HCT116 (cell line): Measurements from ENCODE around the gene MYO1B. TPM values are rescaled to one million over a fixed set of nuclear protein-coding genes. Genes with fewer than 3 reads are reported as not detected.

ENCODE experiments used
- ATAC-seq: fragments of 200-7000 bp; cut with Tn5 transposase; 2 replicates; pipeline ENCODE4 v1.9.1; 2020; ENCODE audit warnings: mild to moderate bottlenecking, moderate library complexity
- BruUV-seq: library from RNA; stranded (reverse); fragments of 400-500 nt; replicated peaks from 2 replicates; lab custom pipeline; 2021; lab: Mats Ljungman, UMichigan
- CTCF ChIA-PET: fragments of 300-600 bp; sonication (Branson Sonifier 250); formaldehyde crosslinking; loops from one replicate; lab custom pipeline; 2021; ENCODE audit warnings: antibody characterized with exemption; lab: Charles Lee
- POLR2A ChIA-PET: fragments of 300-600, 350-600 bp; sonication (Branson Sonifier 250); formaldehyde crosslinking; loops from one replicate; lab custom pipeline; 2021; ENCODE audit warnings: antibody characterized with exemption; lab: Charles Lee
- RAD21 ChIA-PET, 2 experiments: fragments of 300-600 bp; sonication (Branson Sonifier 250); formaldehyde crosslinking; loops; one replicate each; lab custom pipeline; 2023; ENCODE audit warnings: low total read pairs in 2 of 2; ENCODE audit not compliant: uncharacterized antibody in 2 of 2, unreplicated experiment in 2 of 2, low non-redundant PET in 1 of 2; lab: Charles Lee
- DNase-seq: peaks from one replicate; pipeline ENCODE4 v3.0.0-alpha.2; 2010; ENCODE audit warnings: low read depth, low spot score
- H2AFZ ChIP-seq: fragments of 200-600 bp; shearing (Covaris generic), sonication (generic); 2 replicates; pipeline ENCODE4 v1.6.1; 2017; ENCODE audit warnings: low read depth, mixed run types, mixed read lengths, antibody characterized with exemption, low read length; ENCODE audit not compliant: poor library complexity, severe bottlenecking
- H3K27ac ChIP-seq: 2 replicates; pipeline ENCODE4 v1.5.1; 2012; ENCODE audit warnings: low read depth, low read length
- H3K27me3 ChIP-seq: fragments of 200-600 bp; sonication (generic); 2 replicates; pipeline ENCODE4 v1.6.1; 2016; ENCODE audit warnings: mixed run types, low read length, mixed read lengths; ENCODE audit not compliant: insufficient read depth
- H3K36me3 ChIP-seq, 2 experiments: fragments of 200-500 bp in 1 of 2; fragments of 200-600 bp in 1 of 2; sonication (Bioruptor generic) in 1 of 2; sonication (generic) in 1 of 2; 2 replicates each; pipeline versions ENCODE4 v1.5.1 to v1.6.1; 2014 to 2016; ENCODE audit warnings: low read length in 2 of 2, inconsistent platforms in 1 of 2, mixed read lengths in 1 of 2, mixed run types in 1 of 2; ENCODE audit not compliant: insufficient read depth in 2 of 2, control insufficient read depth in 1 of 2
- H3K4me1 ChIP-seq, 2 experiments: fragments of 200-600 bp in 1 of 2; sonication (generic) in 1 of 2; 2 replicates each; pipeline versions ENCODE4 v1.5.1 to v1.6.1; 2012 to 2017; ENCODE audit warnings: low read length in 2 of 2, inconsistent platforms in 1 of 2, mild to moderate bottlenecking in 1 of 2, mixed read lengths in 1 of 2, mixed run types in 1 of 2, moderate library complexity in 1 of 2; ENCODE audit not compliant: insufficient read depth in 2 of 2, control insufficient read depth in 1 of 2
- H3K4me2 ChIP-seq: fragments of 200-600 bp; sonication (generic); 2 replicates; pipeline ENCODE4 v1.6.1; 2017; ENCODE audit warnings: mixed run types, low read length, mixed read lengths
- H3K4me3 ChIP-seq, 2 experiments: fragments of 200-600 bp in 1 of 2; sonication (generic) in 1 of 2; replicated peaks in 1 of 2; 2 replicates each; pipeline ENCODE4 v1.5.1; 2011 to 2016; ENCODE audit warnings: low read length in 2 of 2, control low read depth in 1 of 2, low read depth in 1 of 2, mild to moderate bottlenecking in 1 of 2, mixed read lengths in 1 of 2, mixed run types in 1 of 2
- H3K79me2 ChIP-seq: fragments of 200-600 bp; sonication (generic); 2 replicates; pipeline ENCODE4 v1.6.1; 2017; ENCODE audit warnings: mild to moderate bottlenecking, mixed run types, low read length, moderate library complexity, mixed read lengths; ENCODE audit not compliant: insufficient read depth
- H3K9ac ChIP-seq: fragments of 200-600 bp; sonication (generic); 2 replicates; pipeline ENCODE4 v1.6.1; 2016; ENCODE audit warnings: low read length, mixed read lengths
- H3K9me2 ChIP-seq: fragments of 200-600 bp; sonication (generic), shearing (Covaris generic); 2 replicates; pipeline ENCODE4 v1.6.1; 2017; ENCODE audit warnings: mixed run types, mild to moderate bottlenecking, moderate library complexity; ENCODE audit not compliant: insufficient read depth
- H3K9me3 ChIP-seq, 2 experiments: fragments of 200-500 bp in 1 of 2; fragments of 200-600 bp in 1 of 2; sonication (Bioruptor generic) in 1 of 2; sonication (generic) in 1 of 2; 2 replicates each; pipeline ENCODE4 v1.6.1; 2014 to 2017; ENCODE audit warnings: low read length in 2 of 2, mixed read lengths in 2 of 2, inconsistent platforms in 1 of 2, low read depth in 1 of 2, mild to moderate bottlenecking in 1 of 2, mixed run types in 1 of 2, moderate library complexity in 1 of 2; ENCODE audit not compliant: control insufficient read depth in 1 of 2, insufficient read depth in 1 of 2
- H4K20me1 ChIP-seq: fragments of 200-600 bp; sonication (generic), shearing (Covaris generic); 2 replicates; pipeline ENCODE4 v1.6.1; 2017; ENCODE audit warnings: mixed run types, mild to moderate bottlenecking, moderate library complexity; ENCODE audit not compliant: insufficient read depth
- CEBPB ChIP-seq: IDR thresholded peaks from 2 replicates; pipeline ENCODE4 v1.6.1; 2012; ENCODE audit warnings: low read depth
- EGR1 ChIP-seq: IDR thresholded peaks from 2 replicates; pipeline ENCODE4 v1.6.1; 2012; ENCODE audit warnings: low read depth
- RAD21 ChIP-seq: IDR thresholded peaks from 2 replicates; pipeline ENCODE4 v1.6.1; 2012; ENCODE audit warnings: low read depth, mild to moderate bottlenecking
- SRF ChIP-seq: IDR thresholded peaks from 2 replicates; pipeline ENCODE4 v1.6.1; 2012; ENCODE audit warnings: low read depth
- intact Hi-C: fragments of 100-400 bp; cut with micrococcal nuclease; formaldehyde crosslinking; loops from 2 replicates; pipeline ENCODE4 v1.10.0; 2022
- total RNA-seq: library from RNA; stranded (reverse); gene quantifications from one replicate; pipeline ENCODE4 v1.2.1, GENCODE V29; 2021; ENCODE audit not compliant: unreplicated experiment
- TF ChIP-seq, protein P1 (sequence below), 3 experiments: fragments of 200-600 bp in 1 of 3; sonication (generic) in 1 of 3; IDR thresholded peaks in 2 of 3; conservative IDR thresholded peaks in 1 of 3; 2 replicates each; pipeline ENCODE4 v1.5.1; 2012 to 2017; ENCODE audit warnings: low read depth in 2 of 3, low read length in 2 of 3, antibody characterized with exemption in 1 of 3, borderline replicate concordance in 1 of 3, control low read depth in 1 of 3, mild to moderate bottlenecking in 1 of 3, mixed read lengths in 1 of 3, mixed run types in 1 of 3, moderate library complexity in 1 of 3; ENCODE audit not compliant: insufficient read depth in 1 of 3
- TF ChIP-seq, protein P2 (sequence below): IDR thresholded peaks from 2 replicates; pipeline ENCODE4 v1.6.1; 2011; ENCODE audit warnings: mild to moderate bottlenecking, low read length, moderate library complexity; ENCODE audit not compliant: insufficient replicate concordance; ENCODE audit errors: extremely low read depth
- TF ChIP-seq, protein P3 (sequence below): IDR thresholded peaks from 2 replicates; pipeline ENCODE4 v1.6.1; 2012

Gene MYO1B
- total RNA-seq, 1 experiment from 2014 or later, result 51.7 TPM

DNA sequence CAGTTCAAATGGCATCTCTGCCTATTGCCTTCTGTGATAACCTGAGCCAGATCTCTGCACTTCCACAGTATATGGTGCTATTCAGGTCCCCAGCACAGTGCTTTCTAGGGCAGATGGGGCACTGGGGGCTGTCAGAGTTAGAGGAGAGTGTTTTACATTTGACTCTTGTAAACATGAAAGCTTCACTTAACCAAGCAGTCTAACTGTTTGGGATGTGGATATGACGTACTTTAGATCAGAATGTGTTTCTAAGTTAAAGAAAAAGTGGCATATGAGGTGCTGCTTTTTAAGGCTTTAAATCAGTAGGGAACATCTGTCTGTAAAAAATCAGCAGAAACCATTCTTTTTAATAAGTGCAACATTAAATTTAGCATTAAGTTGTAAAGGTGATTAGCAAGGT, 75.7 kb downstream of the MYO1B start:
- RAD21 ChIA-PET, result no interaction called here
- no peak overlapping the region for H3K4me2 ChIP-seq
- TF ChIP-seq, protein P1, sequence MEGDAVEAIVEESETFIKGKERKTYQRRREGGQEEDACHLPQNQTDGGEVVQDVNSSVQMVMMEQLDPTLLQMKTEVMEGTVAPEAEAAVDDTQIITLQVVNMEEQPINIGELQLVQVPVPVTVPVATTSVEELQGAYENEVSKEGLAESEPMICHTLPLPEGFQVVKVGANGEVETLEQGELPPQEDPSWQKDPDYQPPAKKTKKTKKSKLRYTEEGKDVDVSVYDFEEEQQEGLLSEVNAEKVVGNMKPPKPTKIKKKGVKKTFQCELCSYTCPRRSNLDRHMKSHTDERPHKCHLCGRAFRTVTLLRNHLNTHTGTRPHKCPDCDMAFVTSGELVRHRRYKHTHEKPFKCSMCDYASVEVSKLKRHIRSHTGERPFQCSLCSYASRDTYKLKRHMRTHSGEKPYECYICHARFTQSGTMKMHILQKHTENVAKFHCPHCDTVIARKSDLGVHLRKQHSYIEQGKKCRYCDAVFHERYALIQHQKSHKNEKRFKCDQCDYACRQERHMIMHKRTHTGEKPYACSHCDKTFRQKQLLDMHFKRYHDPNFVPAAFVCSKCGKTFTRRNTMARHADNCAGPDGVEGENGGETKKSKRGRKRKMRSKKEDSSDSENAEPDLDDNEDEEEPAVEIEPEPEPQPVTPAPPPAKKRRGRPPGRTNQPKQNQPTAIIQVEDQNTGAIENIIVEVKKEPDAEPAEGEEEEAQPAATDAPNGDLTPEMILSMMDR (IDR thresholded peaks at IDR 0.05 in 2 of 3, conservative IDR thresholded peaks at IDR 0.05 in 1 of 3; ENCODE audit: borderline replicate concordance in 1 of 3, insufficient read depth in 1 of 3, low read depth in 2 of 3, low read length in 2 of 3), result no peak
- no peak for TF ChIP-seq SRF
- no peak for TF ChIP-seq CEBPB
- no peak for TF ChIP-seq EGR1
- TF ChIP-seq RAD21, result no peak
- TF ChIP-seq, protein P2, sequence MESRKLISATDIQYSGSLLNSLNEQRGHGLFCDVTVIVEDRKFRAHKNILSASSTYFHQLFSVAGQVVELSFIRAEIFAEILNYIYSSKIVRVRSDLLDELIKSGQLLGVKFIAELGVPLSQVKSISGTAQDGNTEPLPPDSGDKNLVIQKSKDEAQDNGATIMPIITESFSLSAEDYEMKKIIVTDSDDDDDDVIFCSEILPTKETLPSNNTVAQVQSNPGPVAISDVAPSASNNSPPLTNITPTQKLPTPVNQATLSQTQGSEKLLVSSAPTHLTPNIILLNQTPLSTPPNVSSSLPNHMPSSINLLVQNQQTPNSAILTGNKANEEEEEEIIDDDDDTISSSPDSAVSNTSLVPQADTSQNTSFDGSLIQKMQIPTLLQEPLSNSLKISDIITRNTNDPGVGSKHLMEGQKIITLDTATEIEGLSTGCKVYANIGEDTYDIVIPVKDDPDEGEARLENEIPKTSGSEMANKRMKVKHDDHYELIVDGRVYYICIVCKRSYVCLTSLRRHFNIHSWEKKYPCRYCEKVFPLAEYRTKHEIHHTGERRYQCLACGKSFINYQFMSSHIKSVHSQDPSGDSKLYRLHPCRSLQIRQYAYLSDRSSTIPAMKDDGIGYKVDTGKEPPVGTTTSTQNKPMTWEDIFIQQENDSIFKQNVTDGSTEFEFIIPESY, result no peak
- TF ChIP-seq, protein P3, sequence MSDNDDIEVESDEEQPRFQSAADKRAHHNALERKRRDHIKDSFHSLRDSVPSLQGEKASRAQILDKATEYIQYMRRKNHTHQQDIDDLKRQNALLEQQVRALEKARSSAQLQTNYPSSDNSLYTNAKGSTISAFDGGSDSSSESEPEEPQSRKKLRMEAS, result no peak
- TF ChIP-seq, all 23 proteins: peak for 0
- Histone ChIP-seq H3K27ac (no peak overlapping the region), H3K36me3 (no peaks in the 10 kb centered on the region), H3K4me3 (no peak overlapping the region), H3K27me3 (no peaks in the 10 kb centered on the region), H2AFZ (no peak overlapping the region), H3K9ac (no peak overlapping the region), H3K9me3 (no peaks in the 10 kb centered on the region), H3K79me2 (peaks cover 28% of the 10 kb centered on the region), H3K9me2 (no peaks in the 10 kb centered on the region), H4K20me1 (no peaks in the 10 kb centered on the region), H3K4me1 (peaks cover 48 to 50% of the 10 kb centered on the region in 2 experiments)
- POLR2A ChIA-PET, result no interaction called here
- DNase-seq (no peak), ATAC-seq (no peak)
- CTCF ChIA-PET, result no interaction called here
- no TSS peak for BruUV-seq
- intact Hi-C loops, result no loop called here
